HG03280 (cell line): ENCODE data around the gene CLRN2.

Experiments
- ATAC-seq: cut with Tn5 transposase; IDR thresholded peaks from one replicate; pipeline ENCODE4 v1.9.1; 2021; ENCODE audit warnings: mild to moderate bottlenecking, moderate library complexity; ENCODE audit not compliant: unreplicated experiment

Gene CLRN2

DNA sequence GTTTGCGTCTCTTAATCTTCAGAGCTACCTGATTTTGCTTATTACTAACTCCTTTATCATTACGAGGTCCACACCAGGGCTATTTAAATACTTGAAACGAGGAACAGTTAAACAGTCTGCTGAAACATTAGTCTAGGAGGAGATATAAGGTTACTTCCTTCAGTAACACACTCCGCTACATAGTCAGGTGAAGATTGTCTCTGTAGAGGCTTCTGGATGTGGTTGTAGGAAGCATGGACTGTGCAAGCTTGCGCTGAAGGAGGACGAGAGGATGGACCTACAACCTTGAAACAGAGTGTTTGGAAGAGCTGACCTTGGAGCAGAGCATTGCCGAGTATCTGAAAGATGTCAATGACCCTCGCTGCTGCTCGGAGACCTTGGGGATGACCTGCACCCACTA, at the start of gene CLRN2:
Gene CLRN2, plus strand, starts transcription at position 301 of the 400 bp plus-strand sequence. CDS start 102 bp downstream, outside the sequence.
- ATAC-seq, result no peak

DNA sequence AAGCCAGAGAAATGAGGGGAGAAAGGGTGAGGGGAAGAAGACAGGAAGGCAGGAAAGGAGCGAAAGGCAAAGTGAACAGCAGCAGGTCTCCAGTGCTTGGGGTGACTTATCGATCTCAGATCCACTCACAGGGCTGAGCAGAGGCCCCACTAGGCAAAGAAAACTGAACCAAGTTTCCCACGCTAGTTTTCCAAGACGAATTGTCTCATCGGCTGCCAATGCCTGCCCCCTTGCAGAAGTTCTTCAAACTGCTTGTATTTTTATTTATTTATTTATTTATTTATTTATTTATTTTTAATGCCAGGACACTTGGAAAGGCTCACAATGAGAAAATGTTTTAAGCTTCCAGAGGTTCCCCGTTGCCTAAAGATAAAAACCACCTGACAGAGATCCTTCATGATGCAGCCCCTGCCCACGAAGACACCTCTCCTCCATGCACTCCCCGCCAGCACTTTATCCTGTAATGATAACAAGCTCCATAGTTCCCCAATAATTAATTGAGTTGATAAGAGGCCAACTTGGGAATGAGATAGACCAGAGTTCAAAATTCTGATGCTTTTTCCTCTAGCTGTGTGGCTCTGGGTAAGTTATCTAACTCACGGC, 46.2 kb upstream of the CLRN2 start:
- no peak for ATAC-seq

DNA sequence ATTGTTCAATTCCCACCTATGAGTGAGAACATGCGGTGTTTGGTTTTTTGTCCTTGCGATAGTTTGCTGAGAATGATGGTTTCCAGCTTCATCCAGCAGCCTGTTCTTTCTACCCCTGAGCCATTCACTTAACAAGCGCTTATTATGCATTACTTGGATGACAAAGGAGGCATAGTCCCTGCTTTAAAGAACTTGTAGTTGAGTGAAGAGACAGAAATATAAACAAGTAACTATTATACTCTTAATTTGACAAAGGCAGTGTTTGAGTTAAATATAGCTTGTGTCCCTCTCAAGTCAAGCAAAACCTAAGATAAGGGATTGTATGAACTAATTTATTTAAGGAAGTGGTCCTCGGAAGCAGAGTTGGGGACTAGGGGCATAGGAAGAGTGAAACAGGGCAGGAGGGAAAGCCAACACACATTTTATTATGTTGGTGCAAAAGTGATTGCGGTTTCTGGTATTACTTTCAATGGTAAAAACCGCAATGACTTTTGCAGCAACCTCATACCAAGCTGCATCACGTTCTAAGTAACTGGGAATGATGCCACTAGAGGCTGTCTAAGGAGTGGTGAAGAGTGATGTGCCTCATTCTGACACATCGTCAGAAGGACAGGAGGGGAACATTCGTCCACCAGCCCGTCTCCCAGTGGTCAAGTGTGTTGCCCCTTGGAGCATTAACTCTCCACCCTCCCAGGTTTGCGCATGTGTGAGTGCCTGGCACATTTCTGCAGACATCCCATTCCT, 44.9 kb upstream of the CLRN2 start:
- ATAC-seq, result no peak

- no peak for ATAC-seq
These were observed 39.5 kb upstream of the CLRN2 start for GRCh38 chr4:17475481-17475880.

- ATAC-seq, result no peak
These were observed 38.1 kb upstream of the CLRN2 start for GRCh38 chr4:17476853-17477252.

GRCh38 chr4:17477774-17478472, 37.0 kb upstream of the CLRN2 start:
- no peak for ATAC-seq

DNA sequence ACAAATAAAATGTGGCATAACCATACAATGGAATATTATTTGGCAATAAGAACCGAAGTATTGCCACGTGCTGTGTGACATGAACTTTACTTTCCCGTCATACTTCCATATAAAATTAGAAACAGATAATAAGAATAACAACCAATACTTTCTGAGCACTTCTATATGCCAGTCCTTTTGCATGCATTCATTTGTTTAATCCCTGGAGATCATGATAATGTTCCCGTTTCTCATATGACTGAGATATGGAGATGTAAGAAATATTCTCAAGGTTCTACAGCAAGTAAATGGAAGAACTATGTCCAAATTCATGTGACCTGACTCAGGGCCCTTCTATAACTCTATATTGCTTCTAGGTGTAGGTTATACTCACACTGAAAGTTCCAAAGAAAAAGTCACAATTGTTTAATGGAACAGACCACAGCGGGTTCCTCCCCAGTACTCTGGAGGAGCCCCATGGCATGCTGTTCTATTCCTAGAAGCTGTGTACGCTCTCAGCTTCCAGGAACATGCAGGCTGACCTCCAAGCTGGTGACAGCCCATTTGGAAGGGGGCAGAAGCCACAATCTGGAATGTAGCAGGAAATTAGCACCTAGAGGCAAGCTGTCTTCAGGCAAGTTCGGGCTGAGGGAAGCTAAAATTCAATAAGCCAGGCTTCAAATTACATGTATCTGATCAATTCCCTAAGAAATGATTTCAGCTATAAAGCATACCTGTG, 34.6 kb upstream of the CLRN2 start:
- ATAC-seq, result no peak

DNA sequence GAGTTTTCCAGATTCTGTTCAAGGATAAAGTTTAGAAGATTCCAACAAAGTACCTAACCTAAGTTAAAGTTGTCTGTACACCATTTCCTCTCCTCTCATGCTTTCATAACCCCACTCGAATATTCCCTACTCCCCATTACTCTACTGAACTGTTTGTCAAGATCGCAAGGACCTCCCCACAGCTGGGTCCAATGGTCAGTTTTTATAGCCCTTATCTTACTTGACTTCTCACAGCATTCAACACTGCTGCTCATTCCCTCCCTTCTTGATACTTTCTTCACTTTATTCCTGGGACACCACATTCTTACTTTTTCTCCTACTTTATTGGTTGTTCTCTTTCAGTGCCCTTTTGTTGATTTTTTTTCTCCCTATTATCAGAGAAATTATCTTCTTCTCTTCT, 34.0 kb upstream of the CLRN2 start:
- ATAC-seq, result no peak

DNA sequence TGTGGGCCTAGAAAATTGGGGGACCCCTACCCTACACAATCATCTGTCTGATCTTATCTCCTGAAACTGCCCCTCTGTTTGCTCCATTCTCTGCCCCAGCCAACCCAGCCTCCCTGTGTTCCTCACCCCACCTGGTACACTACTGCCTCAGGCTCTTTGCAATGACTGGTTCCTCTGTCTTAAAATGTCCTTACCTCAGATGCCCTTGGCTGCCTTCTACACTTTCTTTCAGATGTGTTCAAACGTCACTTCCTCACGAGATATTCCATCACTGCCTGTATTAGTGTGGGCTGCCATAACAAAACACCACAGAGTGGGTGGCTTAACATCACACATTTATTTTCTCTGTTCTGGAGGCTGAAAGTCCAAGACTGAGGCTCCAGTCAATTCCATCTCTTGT, 32.2 kb upstream of the CLRN2 start:
- ATAC-seq, result no peak

GRCh38 chr4:17489123-17489522, 25.8 kb upstream of the CLRN2 start:
- ATAC-seq, result no peak

GRCh38 chr4:17489721-17490120, 25.2 kb upstream of the CLRN2 start:
- no peak for ATAC-seq

DNA sequence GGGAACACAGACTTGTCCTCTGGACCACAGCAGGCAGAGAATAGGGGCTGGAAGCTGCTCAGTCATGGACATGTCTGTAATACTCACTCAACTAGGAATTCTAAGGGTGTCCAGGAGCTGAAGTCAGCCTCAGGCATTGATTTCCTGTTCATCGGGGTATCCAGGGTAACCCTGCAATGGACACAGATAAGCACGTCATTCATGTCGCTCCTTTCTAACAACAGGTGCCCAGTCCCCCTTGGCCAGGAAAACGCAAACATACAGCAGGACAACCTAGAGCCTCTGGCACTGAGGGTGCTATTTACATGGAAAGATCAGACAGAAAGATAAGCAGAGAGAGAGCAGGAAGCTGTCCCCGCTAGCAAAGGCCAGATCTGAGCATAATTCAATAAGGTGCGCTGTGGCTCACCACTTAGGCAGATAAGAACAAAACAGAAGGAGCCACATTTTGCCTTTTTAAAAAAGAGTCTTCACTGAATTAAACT, 24.3 kb upstream of the CLRN2 start:
- no peak for ATAC-seq

DNA sequence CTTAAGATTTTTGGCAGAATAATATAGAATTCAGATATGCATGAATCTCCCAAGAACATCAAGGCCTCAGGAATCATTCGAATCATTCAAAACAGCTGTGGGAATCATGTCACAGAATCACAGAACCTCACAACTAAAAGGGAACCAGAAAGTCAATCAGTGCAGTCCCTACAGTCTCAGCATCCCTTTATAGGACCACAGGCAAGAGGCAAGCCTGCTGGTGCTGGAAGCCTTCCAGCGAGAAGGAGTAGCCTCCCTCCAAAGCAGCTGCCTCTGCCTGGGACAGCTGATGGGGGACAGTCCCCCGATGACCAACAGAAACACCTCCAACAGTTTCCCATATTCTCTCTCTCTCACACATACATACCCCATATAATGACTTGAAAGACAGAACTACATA, 23.8 kb upstream of the CLRN2 start:
- ATAC-seq, result no peak

DNA sequence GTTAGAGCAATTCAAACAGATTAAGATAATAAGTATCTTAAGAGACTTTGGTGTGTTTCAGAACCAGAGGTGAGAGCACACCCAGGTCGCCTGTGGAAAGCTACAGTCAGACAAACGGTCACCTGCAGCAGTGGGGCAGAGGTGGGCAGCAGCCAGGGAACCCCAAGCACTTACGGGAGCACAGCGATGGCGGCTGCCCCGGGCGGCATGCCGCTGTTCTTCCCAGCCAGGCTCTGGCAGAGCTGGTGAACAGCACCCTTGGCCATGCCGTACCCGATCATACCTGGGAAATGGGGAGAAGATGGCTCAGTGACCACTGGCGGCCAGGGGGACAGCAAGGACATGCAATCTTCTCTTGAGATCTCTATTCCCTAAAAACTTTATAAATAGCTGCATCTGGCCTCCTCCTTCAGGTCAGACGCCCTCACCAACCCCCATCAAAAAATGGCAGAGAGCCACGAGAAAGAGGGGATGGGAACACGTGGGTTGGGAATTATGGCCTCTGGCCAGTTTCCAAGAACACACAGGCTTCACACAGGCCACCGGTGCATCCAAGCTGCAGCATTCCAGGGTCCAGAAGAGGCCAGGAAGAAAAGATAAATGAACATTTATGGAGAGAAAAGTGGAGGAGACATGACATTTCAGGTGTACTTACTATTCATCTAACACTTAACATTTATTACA, 22.8 kb upstream of the CLRN2 start:
- no peak for ATAC-seq

DNA sequence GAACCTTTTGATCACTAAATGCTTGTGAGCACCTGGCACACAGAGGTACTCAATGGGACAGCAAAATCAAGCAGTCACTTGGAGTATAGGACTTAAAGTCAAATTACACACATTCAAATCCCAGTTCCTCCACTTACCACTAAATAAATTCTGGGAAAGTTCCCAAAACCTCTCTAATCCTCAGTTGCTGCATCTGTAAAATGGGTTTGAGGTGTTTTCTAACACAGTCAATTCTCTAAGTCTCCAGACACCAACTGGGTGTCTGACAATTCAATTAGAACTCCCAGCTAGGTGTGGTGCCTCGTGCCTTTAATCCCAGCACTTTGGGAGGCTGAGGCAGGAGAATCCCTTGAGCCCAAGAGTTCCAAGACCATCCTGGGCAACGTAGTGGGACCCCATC, 22.1 kb upstream of the CLRN2 start:
- no peak for ATAC-seq

GRCh38 chr4:17493619-17494018, 21.3 kb upstream of the CLRN2 start:
- no peak for ATAC-seq

DNA sequence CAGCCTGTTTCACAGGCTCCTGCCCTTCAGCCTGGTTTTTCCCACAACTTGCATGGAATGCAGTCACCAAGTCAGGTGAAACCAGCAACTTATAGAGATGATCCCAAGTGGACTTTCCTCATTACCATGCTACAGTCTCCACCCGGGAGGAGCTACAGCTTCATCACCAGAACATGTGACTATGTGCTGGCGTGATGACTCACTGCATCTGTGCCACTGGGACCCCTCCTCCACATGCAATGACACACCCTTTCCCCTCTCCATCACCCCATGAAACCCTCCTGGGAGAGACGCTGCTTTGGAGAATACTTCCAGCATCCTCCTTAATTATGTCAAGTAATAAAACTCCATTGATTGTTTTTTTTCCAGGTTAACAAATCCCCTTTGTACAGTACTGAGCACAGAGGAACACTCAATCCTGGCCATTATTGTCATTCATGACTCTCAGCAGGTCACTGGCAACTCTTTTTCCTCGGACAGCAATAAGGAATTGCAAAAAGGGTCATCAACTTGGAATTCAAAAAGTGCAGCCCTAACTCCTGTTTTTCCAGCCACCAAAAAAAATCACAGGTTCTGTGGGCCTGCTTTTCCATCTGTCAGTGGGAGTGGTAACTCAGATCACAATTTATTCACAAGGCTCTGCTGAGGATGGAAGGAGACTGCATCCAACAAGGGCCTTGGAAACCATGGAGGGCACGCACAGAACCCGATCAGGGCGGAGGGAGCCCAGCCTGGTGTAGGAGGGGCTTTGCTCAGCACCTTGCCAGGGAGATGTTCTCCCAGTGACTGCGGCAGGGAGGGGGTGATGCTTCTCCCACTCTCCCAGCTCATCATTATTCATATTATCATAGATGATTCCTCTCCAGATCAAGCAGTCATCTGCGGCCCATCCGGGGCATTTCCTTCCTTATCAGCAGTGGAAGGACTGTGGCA, 20.4 kb upstream of the CLRN2 start:
- no peak for ATAC-seq

DNA sequence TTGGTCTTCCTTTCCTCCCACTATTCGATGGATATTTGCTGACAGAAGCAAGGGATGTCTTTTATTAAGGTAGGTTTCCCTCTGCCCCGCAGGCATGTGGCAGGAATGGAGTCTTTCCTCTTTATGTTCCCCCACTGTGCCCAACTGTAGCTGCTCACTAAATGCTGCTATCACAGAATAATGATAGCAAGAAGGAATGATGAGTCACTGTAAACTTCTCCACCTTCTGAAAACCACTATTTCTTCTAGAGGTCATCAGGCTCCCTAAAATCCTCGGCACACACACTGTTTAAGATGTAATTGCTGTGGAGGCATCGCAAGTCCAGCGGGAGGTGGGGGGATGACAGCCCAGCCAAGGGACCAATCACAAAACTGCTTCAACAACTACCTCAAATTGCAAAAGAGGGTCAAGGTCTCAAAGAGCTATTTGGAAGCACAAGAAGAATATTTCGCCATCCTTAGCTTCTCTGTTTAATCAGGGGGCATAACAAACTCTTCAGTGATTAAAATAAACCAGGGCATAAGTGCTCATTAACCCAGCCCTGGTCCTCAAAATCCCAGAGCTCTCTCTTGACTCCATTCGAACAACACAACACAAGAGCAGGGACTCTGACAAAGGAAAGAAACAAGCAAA, 17.0 kb upstream of the CLRN2 start:
- no peak for ATAC-seq

DNA sequence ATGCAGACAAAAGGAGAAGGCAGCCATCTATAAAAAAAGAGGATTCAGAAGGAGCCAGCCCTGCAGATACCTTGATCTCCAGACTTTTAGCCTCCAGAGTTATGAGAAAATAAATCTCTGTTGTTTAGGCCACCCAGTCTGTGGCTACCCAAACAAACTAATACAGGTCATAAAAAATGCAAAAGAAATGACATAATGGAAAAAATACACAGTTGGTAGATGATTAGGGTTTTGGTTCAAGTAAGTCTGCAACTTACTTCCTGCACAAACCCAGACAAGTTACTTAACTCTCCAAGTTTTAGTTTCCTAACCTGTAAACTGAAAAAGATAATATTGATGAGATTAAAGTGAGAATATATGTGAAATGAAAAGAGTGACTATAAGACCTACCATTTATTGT, 14.4 kb upstream of the CLRN2 start:
- ATAC-seq, result no peak
